Stimulated activated CD4-positive, alpha-beta T cell treated with anti-CD3 and anti-CD28 coated beads, Interleukin-1b, Interleukin-23, amount 100 ng/mL, for 24 hours (primary cell): Measurements from ENCODE around the gene UROS.

Source experiments
- DNase-seq, 4 experiments: peaks; one replicate each; pipeline ENCODE4 v3.0.0-alpha.2; 2020; ENCODE audit warnings: low read depth in 4 of 4, low spot score in 1 of 4

UROS gene

DNA sequence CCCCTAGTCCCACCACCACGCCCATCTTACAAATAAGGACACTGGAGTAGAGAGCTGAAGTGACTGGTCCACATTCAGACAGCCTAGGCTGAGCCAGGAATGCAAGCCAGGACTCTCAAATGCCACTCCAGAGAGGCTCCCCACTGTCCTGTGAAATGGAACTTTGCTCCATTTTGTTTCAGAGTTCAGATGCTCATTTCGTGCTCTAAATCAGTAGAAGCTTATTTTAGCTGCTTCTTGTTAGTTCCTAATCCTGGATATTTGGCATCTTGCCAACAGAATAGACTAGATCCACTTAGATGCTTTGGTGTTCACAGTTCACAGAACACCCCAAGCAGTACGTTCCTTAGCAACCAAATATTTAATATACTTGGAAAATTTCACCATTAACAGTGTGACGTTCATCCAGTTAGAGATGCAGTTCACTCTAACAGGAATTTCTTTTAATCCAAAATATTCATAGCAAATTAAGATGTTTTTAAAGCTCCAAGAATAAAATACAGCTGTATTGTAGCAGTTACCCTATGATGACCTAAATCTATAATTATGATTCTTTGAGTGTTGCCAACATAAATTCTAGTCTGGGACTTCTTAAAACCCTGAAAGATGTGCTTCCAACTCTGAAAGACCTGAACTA, 54.7 kb downstream of the UROS start:
- no peak for DNase-seq

DNA sequence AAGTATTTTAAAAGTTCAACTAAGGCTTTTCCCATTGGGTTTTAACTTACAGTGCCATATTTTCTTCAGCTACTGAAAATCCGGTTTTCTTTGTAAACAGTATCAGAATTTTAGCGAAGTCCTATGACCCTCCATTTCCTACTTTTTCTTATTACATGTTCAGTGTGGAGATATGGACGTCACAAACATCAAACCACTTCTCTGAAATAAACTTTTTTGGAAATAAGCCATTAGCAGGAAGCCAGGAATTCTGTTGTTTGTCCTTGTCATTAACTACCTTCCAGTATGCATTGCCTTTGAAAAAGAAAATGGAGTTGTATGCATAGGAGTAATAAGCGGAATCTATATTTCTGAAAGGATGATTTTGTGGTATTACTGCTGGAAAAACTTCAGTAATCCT, 56.5 kb downstream of the UROS start:
- DNase-seq: no peak

DNA sequence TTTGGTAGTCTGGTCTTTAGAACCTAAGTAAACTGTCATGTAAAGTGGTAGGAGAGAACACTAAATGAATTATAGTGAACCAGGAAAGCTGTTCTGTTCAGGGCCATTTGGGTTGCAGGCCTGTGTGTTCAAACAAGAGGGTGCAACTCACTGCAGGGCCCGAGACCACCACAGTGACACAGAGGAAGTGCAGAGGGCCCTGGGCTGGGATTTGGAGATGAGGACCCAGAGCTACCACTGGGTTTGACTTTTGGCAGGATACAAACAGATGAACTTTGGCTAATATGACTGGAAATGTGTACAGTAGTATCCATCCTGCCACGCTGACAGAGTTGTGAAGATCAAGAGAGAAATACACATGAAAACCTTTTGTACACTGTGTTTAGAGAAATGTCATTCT, 57.2 kb downstream of the UROS start:
- DNase-seq: no peak

DNA sequence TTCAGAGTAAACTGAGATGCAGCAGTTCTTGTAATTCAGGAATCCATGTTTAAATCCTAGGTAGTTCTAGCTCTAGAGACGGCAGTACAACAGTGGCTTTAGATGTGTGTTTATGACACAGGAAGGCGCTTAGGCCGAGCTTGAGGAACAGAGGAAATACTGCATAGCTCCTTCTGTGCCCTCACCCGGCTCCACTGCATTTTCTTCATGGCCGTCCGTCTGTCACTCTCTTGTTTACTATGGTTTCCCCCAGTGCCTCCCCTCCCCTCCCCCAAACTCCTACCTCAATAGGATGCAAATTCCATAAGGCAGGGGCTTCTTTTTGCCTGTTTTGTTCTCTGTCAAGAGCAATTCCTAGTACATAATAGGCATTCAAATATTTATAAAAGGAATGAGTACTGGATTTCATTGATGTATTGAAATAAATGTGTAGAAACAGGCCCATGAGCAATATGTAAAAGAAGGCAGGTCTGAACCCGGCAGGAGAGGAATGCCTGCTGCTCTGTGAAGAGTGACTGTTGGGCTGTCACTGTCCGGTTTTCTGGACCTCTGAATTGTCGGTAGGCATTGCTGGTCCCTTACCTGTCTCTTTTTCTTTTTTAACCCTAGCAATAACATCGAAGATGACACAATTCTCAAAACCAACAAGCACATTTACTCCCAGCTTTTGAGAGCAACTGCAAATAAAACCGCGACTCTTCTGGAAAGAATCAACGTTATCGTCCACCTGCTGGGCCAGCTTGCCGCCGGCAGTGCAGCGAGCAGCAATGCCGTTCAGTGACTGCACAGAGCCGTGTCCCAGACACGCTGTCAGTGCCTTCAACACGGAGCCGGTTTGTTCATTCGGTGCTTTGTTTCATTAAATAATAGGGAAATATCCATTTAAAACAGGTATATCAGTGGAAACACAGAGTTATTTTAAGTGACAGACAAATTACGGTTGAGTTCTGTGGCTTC, 60.1 kb downstream of the UROS start:
- DNase-seq: no peak

DNA sequence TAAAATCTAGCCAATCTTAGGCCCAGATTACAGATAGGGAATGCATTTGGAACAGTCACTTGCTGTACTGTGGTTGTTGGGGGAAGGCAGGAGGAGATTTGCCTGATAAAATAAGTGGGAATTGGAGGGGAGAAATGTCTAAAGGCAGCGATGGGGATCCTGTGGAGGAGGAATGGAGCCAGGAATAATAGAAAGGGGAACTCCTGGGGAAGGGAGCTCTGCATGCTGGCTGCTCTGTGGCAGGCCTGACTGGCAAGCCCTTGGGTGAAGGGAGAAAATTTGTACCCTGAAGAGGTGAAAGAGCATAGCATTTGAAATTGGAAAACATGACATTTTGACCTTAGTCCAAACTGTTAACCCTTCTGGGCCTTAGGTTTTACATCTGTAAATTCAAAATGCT, 61.1 kb downstream of the UROS start:
- no peak for DNase-seq

DNA sequence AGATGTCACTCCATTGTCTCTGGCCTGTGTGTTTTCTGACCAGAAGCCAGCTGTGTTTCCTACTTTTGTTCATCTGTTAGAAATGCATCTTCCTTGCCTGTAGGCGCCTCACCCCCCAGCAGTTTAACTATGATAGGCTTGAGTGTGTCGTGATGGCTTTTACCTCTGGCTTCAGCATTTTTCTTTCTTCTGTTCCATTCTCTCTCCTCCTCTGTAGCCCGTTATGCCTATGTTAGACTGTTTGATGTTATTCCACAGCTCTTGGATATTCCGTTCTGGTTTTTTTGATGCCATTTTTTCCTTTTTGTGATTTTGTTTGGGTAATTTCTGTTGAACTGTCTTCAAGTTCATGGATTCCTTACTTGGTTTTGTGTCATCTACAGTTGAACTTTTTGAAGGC, 65.3 kb downstream of the UROS start:
- no peak for DNase-seq

DNA sequence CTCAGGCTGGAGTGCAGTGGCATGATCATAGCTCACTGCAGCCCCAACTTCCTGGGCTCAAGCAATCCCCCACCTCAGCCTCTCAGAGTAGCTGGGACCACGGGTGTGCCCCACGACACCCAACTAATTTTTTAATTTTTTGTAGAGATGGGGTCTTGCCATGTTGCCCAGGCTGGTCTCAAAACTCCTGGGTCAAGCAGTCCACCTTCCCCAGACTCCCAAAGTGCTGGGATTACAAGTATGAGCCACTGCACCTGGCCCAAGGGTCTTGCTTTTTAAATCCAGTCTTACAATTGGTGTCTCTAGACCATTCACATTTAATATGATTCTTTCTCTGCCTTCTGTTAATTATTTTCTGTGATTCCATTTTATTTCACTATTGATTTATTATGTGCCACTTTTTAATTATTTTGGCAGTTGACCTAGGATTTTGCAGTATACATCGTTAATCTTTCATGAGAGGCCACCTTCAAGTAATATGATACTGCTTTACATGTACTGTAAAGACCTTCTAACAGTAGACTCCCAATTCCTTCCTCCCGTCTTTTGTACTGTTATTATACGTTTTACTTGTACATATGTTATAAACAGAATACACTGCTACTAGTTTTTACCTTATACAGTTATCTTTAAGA, 66.1 kb downstream of the UROS start:
- DNase-seq: no peak

DNA sequence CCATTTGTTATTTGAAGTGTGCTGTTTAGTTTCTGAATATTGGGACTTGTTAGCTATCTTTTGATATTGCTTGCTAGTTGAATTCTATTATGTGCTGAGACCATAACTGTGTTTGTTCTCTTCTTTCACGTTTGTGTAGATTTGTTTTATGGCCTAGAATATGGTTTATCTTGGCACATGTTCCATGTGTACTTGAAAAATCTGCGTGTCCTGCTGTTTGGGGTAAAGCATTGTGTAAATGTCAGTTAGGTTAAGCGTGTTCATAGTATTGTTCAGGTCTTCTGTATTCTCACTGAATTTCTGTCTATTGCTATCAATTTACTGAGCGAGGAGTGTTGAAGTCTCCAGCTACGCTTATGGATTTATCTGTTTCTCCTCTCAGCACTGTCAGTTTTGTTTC, 66.9 kb downstream of the UROS start:
- DNase-seq: no peak

DNA sequence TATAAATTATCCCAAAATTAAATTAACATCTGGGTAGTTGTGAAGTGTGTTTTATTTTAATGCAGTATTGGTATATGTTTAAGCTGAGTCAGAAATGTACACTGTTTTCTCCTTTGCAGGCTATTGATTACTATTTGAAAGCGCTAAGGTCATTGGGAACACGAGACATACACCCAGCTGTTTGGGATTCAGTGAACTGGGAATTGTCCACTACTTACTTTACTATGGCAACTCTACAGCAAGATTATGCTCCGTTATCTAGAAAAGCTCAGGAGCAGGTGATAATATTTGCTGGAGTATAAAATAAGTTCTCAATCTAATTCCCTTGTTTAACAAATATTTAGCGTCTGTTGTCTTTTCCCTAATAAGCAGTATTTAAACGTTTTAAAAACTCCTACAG, 75.6 kb downstream of the UROS start:
- DNase-seq: no peak

DNA sequence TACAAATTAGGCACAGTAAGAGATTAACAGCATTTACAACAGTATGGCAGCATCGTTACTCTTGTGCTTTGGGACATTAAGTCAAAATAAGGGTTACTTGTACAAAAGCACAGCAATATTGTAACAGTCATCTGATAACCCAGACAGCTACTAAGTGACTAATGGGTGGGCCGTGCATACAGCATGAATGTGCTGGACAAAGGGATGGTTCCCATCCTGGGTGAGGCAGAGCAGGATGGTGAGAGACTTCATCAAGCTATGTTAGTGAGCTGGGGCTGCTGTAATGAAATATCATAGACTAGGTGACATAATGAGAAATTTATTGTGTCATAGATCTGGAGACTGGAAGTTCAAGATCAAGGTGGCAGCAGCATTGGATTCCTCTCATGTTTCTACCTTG, 78.1 kb downstream of the UROS start:
- DNase-seq: no peak

DNA sequence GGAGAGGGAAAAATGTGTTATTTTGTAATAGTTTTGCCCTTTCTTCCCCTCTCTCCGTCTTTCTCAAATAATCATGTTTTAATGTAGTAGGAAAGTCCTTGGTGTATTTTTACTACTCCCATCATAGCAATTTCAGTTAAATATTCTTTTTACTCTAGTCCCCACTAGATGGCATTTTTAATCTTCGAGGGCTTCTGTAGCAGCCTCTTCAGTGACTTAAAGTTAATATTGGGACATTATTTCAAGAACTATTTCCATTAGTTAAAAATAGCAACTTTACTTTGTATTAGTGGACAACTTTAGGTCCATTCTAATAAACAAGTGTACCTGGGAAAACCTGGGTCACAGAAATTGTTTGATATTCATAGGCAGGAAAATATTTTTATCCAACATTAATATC, 80.6 kb downstream of the UROS start:
- DNase-seq: no peak

DNA sequence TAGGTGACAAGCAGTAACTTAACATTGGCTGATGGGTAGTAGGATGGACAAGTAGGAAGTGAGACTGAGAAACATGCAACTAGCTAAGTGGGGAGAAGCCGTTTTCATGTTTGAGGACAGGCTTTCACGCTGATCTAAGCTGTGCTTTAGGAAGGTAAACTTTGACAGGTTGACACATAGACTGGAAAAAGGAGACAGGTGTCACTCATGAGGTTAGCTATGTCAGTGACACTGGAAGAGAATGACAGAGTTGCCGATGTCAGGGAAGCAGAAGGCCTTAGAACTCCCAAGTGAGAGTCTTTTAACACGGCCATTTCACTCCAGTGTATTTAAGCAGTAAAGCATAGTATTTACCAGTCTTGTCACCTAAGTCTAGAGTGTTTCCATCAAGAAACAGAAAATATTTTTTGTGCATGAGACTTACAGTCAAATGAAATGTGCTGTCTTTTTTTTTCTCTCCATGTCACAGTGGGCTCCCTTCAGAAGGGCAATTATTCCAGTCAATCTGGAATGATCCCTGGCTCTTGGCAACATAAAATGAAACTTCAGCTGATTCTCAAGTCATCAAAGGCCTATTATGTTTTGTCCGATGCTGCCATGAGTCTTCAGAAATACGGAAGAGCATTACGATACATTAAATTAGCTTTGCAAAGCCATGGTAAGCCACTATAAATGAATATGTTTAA, 82.9 kb downstream of the UROS start:
- no peak for DNase-seq
